ENCODE data around the gene HK3. TPM values are rescaled to one million over a fixed set of nuclear protein-coding genes. Genes with fewer than 3 reads are reported as not detected.

The HK3 gene
- total RNA-seq, 1 experiment from 2014 or later, result not detected

DNA sequence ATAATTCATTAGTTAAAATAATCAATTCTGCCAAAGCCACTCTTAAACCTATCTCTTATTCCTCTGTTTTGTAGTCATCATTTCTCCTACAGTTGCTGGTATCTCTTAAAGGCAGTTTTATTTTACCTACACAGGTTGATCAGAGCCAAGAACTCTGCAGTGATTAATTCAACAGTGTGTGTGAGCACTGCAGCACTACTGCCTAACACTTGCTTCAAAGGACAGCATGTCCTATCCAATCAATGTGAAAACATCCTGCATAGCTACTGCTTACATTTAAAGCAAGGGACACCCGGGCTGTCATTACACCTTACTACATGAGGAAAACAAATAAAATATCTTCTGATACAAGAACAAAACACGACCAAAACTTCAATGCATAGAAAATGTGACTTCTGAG lies 45.1 kb upstream of the HK3 start:
- Histone ChIP-seq H3K9ac (ENCODE audit: low read length) (no peak overlapping the region), H3K4me3 (ENCODE audit: low read length) (no peak overlapping the region), H3K9me3 (ENCODE audit: low read length) (no peaks in the 10 kb centered on the region), H3K4me2 (ENCODE audit: low read length) (no peak overlapping the region), H3F3A (ENCODE audit: low read length, unreplicated experiment) (no peaks in the 10 kb centered on the region), H3K27me3 (ENCODE audit: low read length) (no peaks in the 10 kb centered on the region), H3K27ac (ENCODE audit: low read length) (no peak overlapping the region), H2AFZ (ENCODE audit: low read length) (no peak overlapping the region), H3K4me1 (ENCODE audit: insufficient read depth, low read length) (no peaks in the 10 kb centered on the region), H3K9me2 (replicated peaks; ENCODE audit: low read length) (no peaks in the 10 kb centered on the region), H4K20me1 (ENCODE audit: low read length) (no peaks in the 10 kb centered on the region), H3K36me3 (ENCODE audit: low read depth, low read length) (peaks cover 19% of the 10 kb centered on the region; the same call in 1 of the 2 replicates), H3K79me2 (ENCODE audit: low read length) (no peaks in the 10 kb centered on the region)
- no TSS peak for BruUV-seq (replicated peaks)
- intact Hi-C loops (cut with micrococcal nuclease), result no loop called here
- ChIA-PET POLR2A (ENCODE audit: unreplicated experiment) (no interaction called here), CTCF (no interaction called here)
- DNase-seq (no peak), ATAC-seq (no peak)
- TF ChIP-seq EZH2phosphoT487 (IDR thresholded peaks at IDR 0.05; ENCODE audit: borderline replicate concordance, low read length) (no peak), EZH2 (IDR thresholded peaks at IDR 0.05; ENCODE audit: low read length, unreplicated experiment) (no peak)
- TF ChIP-seq, protein P1, sequence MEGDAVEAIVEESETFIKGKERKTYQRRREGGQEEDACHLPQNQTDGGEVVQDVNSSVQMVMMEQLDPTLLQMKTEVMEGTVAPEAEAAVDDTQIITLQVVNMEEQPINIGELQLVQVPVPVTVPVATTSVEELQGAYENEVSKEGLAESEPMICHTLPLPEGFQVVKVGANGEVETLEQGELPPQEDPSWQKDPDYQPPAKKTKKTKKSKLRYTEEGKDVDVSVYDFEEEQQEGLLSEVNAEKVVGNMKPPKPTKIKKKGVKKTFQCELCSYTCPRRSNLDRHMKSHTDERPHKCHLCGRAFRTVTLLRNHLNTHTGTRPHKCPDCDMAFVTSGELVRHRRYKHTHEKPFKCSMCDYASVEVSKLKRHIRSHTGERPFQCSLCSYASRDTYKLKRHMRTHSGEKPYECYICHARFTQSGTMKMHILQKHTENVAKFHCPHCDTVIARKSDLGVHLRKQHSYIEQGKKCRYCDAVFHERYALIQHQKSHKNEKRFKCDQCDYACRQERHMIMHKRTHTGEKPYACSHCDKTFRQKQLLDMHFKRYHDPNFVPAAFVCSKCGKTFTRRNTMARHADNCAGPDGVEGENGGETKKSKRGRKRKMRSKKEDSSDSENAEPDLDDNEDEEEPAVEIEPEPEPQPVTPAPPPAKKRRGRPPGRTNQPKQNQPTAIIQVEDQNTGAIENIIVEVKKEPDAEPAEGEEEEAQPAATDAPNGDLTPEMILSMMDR (conservative IDR thresholded peaks at IDR 0.05; ENCODE audit: low read depth, low read length), result no peak

DNA sequence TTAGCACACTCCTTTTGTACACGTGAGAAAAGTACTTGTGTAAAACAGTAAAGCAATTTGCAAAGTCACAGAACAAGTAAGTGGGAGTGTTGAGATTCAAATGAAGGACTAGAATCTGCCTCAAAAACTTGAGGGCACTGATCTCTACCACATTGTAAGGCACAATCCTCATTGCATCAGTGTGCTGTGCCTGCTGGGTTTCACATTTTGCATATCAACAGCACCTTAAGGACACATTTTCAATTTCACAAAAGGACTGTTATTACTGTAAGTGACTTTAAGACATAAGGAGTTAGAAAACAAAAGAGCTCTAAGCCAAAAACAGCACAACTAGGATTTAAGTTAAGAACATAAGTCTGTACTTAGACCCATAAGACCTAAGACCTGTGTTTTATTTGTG lies 44.7 kb upstream of the HK3 start:
- no TSS peak for BruUV-seq (replicated peaks)
- H3F3A ChIP-seq (ENCODE audit: low read length, unreplicated experiment), result no peaks in the 10 kb centered on the region
- no peak overlapping the region for H3K27ac ChIP-seq (ENCODE audit: low read length)
- no peak for ATAC-seq
- no peaks in the 10 kb centered on the region for H3K9me2 ChIP-seq (replicated peaks; ENCODE audit: low read length)
- TF ChIP-seq EZH2 (IDR thresholded peaks at IDR 0.05; ENCODE audit: low read length, unreplicated experiment) (no peak), EZH2phosphoT487 (IDR thresholded peaks at IDR 0.05; ENCODE audit: borderline replicate concordance, low read length) (no peak)
- TF ChIP-seq, protein P1 (conservative IDR thresholded peaks at IDR 0.05; ENCODE audit: low read depth, low read length), result no peak
- no peak for DNase-seq
- no peak overlapping the region for H3K4me3 ChIP-seq (ENCODE audit: low read length)
- intact Hi-C loops (cut with micrococcal nuclease), result no loop called here
- H2AFZ ChIP-seq (ENCODE audit: low read length), result no peak overlapping the region
- no peaks in the 10 kb centered on the region for H3K79me2 ChIP-seq (ENCODE audit: low read length)
- no peak overlapping the region for H3K9ac ChIP-seq (ENCODE audit: low read length)
- H4K20me1 ChIP-seq (ENCODE audit: low read length), result no peaks in the 10 kb centered on the region
- H3K36me3 ChIP-seq (ENCODE audit: low read depth, low read length), result peaks cover 17% of the 10 kb centered on the region; the same call in 1 of the 2 replicates
- no peaks in the 10 kb centered on the region for H3K27me3 ChIP-seq (ENCODE audit: low read length)
- ChIA-PET CTCF (no interaction called here), POLR2A (ENCODE audit: unreplicated experiment) (no interaction called here)
- no peaks in the 10 kb centered on the region for H3K4me1 ChIP-seq (ENCODE audit: insufficient read depth, low read length)
- no peaks in the 10 kb centered on the region for H3K9me3 ChIP-seq (ENCODE audit: low read length)
- H3K4me2 ChIP-seq (ENCODE audit: low read length), result no peak overlapping the region

DNA sequence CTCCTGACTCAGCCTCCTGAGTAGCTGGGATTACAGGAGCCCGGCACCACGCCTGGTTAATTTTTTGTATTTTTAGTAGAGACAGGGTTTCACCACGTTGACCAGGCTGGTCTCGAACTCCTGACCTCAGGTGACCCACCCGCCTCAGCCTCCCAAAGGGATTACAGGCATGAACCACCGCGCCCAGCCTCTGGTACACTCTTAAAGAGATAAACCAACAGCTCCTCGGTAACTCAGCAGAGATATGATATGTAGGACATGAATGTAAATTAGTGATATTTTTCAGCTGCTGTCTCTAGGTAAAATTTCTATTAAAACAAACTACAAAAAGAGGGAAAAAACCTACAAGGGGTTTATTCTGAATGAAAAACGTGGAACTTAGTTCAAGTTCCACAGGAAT lies 42.8 kb upstream of the HK3 start:
- Histone ChIP-seq H3K36me3 (ENCODE audit: low read depth, low read length) (peaks cover 17% of the 10 kb centered on the region; the same call in 1 of the 2 replicates), H3K9me3 (ENCODE audit: low read length) (no peaks in the 10 kb centered on the region), H3K27me3 (ENCODE audit: low read length) (no peaks in the 10 kb centered on the region), H3F3A (ENCODE audit: low read length, unreplicated experiment) (no peaks in the 10 kb centered on the region), H3K9ac (ENCODE audit: low read length) (no peak overlapping the region), H3K4me3 (ENCODE audit: low read length) (no peak overlapping the region), H3K9me2 (replicated peaks; ENCODE audit: low read length) (no peaks in the 10 kb centered on the region), H3K4me2 (ENCODE audit: low read length) (no peak overlapping the region), H2AFZ (ENCODE audit: low read length) (no peak overlapping the region), H3K27ac (ENCODE audit: low read length) (no peak overlapping the region), H3K79me2 (ENCODE audit: low read length) (no peaks in the 10 kb centered on the region), H4K20me1 (ENCODE audit: low read length) (no peaks in the 10 kb centered on the region), H3K4me1 (ENCODE audit: insufficient read depth, low read length) (no peaks in the 10 kb centered on the region)
- POLR2A ChIA-PET (ENCODE audit: unreplicated experiment), result no interaction called here
- BruUV-seq (replicated peaks), result no TSS peak
- DNase-seq (no peak), ATAC-seq (no peak)
- intact Hi-C loops (cut with micrococcal nuclease), result no loop called here
- TF ChIP-seq EZH2 (IDR thresholded peaks at IDR 0.05; ENCODE audit: low read length, unreplicated experiment) (no peak), EZH2phosphoT487 (IDR thresholded peaks at IDR 0.05; ENCODE audit: borderline replicate concordance, low read length) (no peak)
- TF ChIP-seq, protein P1 (conservative IDR thresholded peaks at IDR 0.05; ENCODE audit: low read depth, low read length), result no peak
- CTCF ChIA-PET, result no interaction called here
